ENCODE measurements around the gene FBXO10.

DNA sequence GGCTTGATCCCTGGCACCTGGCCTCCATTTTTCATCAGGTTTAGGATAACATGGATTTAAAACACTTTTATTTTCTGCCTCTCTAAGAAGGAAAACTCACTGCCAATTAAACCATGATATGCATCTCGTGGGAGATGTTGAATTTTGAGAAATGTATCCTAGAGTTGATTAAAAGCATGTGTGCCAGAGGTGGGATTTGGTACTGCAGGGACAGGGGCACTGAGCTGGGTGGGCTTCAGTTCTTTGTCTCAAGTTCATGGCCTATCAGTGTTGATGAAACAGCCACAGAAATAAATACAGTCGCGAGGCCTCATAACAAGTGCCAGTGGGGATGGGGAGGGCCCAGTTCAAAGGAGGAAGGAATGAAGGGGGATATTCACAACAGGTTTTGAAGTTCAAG is 55.5 kb downstream of the FBXO10 start:
- TF ChIP-seq POLR2A (IDR thresholded peaks at IDR 0.05; ENCODE audit: low read depth, low read length) (no peak), IRF3 (IDR thresholded peaks at IDR 0.05) (no peak), NRF1 (conservative IDR thresholded peaks at IDR 0.05; ENCODE audit: low read depth, low read length) (no peak), ZBTB11 (CRISPR knock-in tag; IDR thresholded peaks at IDR 0.05) (no peak), CBX5 (IDR thresholded peaks at IDR 0.05; ENCODE audit: low read depth) (no peak), BACH1 (IDR thresholded peaks at IDR 0.05; ENCODE audit: borderline replicate concordance) (no peak), MYB (IDR thresholded peaks at IDR 0.05; ENCODE audit: borderline replicate concordance, low read depth, low read length) (no peak), EZH2 (IDR thresholded peaks at IDR 0.05; ENCODE audit: borderline replicate concordance, control insufficient read depth, low read depth, low read length) (no peak), KDM1A (IDR thresholded peaks at IDR 0.05; ENCODE audit: borderline replicate concordance) (no peak), MYC (IDR thresholded peaks at IDR 0.05; ENCODE audit: insufficient read depth, insufficient read length, insufficient replicate concordance, low read length, severe bottlenecking) (no peak), JUND (IDR thresholded peaks at IDR 0.05; ENCODE audit: low read depth, low read length) (no peak)
- TF ChIP-seq, protein P1, sequence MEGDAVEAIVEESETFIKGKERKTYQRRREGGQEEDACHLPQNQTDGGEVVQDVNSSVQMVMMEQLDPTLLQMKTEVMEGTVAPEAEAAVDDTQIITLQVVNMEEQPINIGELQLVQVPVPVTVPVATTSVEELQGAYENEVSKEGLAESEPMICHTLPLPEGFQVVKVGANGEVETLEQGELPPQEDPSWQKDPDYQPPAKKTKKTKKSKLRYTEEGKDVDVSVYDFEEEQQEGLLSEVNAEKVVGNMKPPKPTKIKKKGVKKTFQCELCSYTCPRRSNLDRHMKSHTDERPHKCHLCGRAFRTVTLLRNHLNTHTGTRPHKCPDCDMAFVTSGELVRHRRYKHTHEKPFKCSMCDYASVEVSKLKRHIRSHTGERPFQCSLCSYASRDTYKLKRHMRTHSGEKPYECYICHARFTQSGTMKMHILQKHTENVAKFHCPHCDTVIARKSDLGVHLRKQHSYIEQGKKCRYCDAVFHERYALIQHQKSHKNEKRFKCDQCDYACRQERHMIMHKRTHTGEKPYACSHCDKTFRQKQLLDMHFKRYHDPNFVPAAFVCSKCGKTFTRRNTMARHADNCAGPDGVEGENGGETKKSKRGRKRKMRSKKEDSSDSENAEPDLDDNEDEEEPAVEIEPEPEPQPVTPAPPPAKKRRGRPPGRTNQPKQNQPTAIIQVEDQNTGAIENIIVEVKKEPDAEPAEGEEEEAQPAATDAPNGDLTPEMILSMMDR (IDR thresholded peaks at IDR 0.05 in 2 of 3, conservative IDR thresholded peaks at IDR 0.05 in 1 of 3; ENCODE audit: control insufficient read depth in 2 of 3, extremely low read depth in 1 of 3, insufficient read depth in 1 of 3, low read depth in 3 of 3, low read length in 3 of 3) = no peak
